ENCODE measurements around the gene NCKAP1. TPM values are rescaled to one million over a fixed set of nuclear protein-coding genes. Genes with fewer than 3 reads are reported as not detected.

The NCKAP1 gene
- total and polyA plus RNA-seq, 2 donors from 2014 or later = 45.4 to 140 TPM

- no peak overlapping the region for H3K27ac ChIP-seq (ENCODE audit: low read depth in 2 of 2, low read length in 2 of 2)
- intact Hi-C loops (cut with DNase I) = no loop called here
- H3K4me1 ChIP-seq (ENCODE audit: control insufficient read depth in 2 of 3, insufficient read depth in 2 of 3, low read depth in 1 of 3, low read length in 3 of 3) = peaks cover 0 to 11% (median 2%) of the 10 kb centered on the region in 3 donors
- FAIRE-seq (no peak), DNase-seq (no peak)
- no peaks in the 10 kb centered on the region for H3K36me3 ChIP-seq (ENCODE audit: control insufficient read depth in 2 of 3, insufficient read depth in 3 of 3, low read length in 3 of 3)
- no peaks in the 10 kb centered on the region for H3K27me3 ChIP-seq (ENCODE audit: control insufficient read depth, insufficient read depth, low read length)
- TF ChIP-seq CTCF (IDR thresholded peaks at IDR 0.05; ENCODE audit: borderline replicate concordance, extremely low read depth, insufficient read depth) = no peak
- H3K4me3 ChIP-seq (ENCODE audit: low read length in 3 of 3) = no peak overlapping the region
- no peaks in the 10 kb centered on the region for H3K9me3 ChIP-seq (ENCODE audit: control insufficient read depth in 2 of 3, insufficient read depth in 1 of 3, low read length in 3 of 3)
- H3K9ac ChIP-seq (ENCODE audit: low read length in 3 of 3) = no peak overlapping the region
Measured at GRCh38 chr2:183040604-183041003, 2.3 kb upstream of the NCKAP1 start.

GRCh38 chr2:183037553-183038340 is 510 bp downstream of the NCKAP1 start:
- H3K4me3 ChIP-seq (ENCODE audit: low read length in 3 of 3) = peak overlapping the region; percentile 83 to 92 (median 88)
- no peaks in the 10 kb centered on the region for H3K9me3 ChIP-seq (ENCODE audit: control insufficient read depth in 2 of 3, insufficient read depth in 1 of 3, low read length in 3 of 3)
- FAIRE-seq = no peak
- H3K36me3 ChIP-seq (ENCODE audit: control insufficient read depth in 2 of 3, insufficient read depth in 3 of 3, low read length in 3 of 3) = no peaks in the 10 kb centered on the region
- intact Hi-C loops (cut with DNase I) = no loop called here
- H3K9ac ChIP-seq (ENCODE audit: low read length in 3 of 3) = peak overlapping the region; percentile 80 to 95 (median 85)
- no peaks in the 10 kb centered on the region for H3K27me3 ChIP-seq (ENCODE audit: control insufficient read depth, insufficient read depth, low read length)
- no peak for TF ChIP-seq CTCF (IDR thresholded peaks at IDR 0.05; ENCODE audit: borderline replicate concordance, extremely low read depth, insufficient read depth)
- H3K4me1 ChIP-seq (ENCODE audit: control insufficient read depth in 2 of 3, insufficient read depth in 2 of 3, low read depth in 1 of 3, low read length in 3 of 3) = peaks cover 0 to 16% (median 6%) of the 10 kb centered on the region in 3 donors
- peak overlapping the region; percentile 96 for H3K27ac ChIP-seq (ENCODE audit: low read depth in 2 of 2, low read length in 2 of 2)
- peak in 2 of 5 donors; percentile 71 to 80 for DNase-seq

GRCh38 chr2:183037074-183037552 is 1.1 kb downstream of the NCKAP1 start:
- intact Hi-C loops (cut with DNase I) = no loop called here
- peaks cover 0 to 16% (median 6%) of the 10 kb centered on the region in 3 donors for H3K4me1 ChIP-seq (ENCODE audit: control insufficient read depth in 2 of 3, insufficient read depth in 2 of 3, low read depth in 1 of 3, low read length in 3 of 3)
- H3K9ac ChIP-seq (ENCODE audit: low read length in 3 of 3) = peak overlapping the region; percentile 80 to 95 (median 85)
- H3K4me3 ChIP-seq (ENCODE audit: low read length in 3 of 3) = peak overlapping the region; percentile 83 to 92 (median 88)
- no peak for DNase-seq
- H3K36me3 ChIP-seq (ENCODE audit: control insufficient read depth in 2 of 3, insufficient read depth in 3 of 3, low read length in 3 of 3) = no peaks in the 10 kb centered on the region
- no peak for TF ChIP-seq CTCF (IDR thresholded peaks at IDR 0.05; ENCODE audit: borderline replicate concordance, extremely low read depth, insufficient read depth)
- peak overlapping the region; percentile 96 for H3K27ac ChIP-seq (ENCODE audit: low read depth in 2 of 2, low read length in 2 of 2)
- H3K27me3 ChIP-seq (ENCODE audit: control insufficient read depth, insufficient read depth, low read length) = no peaks in the 10 kb centered on the region
- no peak for FAIRE-seq
- no peaks in the 10 kb centered on the region for H3K9me3 ChIP-seq (ENCODE audit: control insufficient read depth in 2 of 3, insufficient read depth in 1 of 3, low read length in 3 of 3)
